Fibroblast of pulmonary artery (primary cell): ENCODE measurements around the gene DENND2D.

Experiments used
- DNase-seq: peaks from one replicate; pipeline ENCODE4 v3.0.0-alpha.2; 2010; ENCODE audit warnings: low read depth
- H3K4me3 ChIP-seq: replicated peaks from 2 replicates; pipeline ENCODE4 v1.5.1; 2011; ENCODE audit warnings: low read depth, mild to moderate bottlenecking, control low read depth, low read length, moderate library complexity
- CTCF ChIP-seq: IDR thresholded peaks from 2 replicates; pipeline ENCODE4 v1.5.1; 2011; ENCODE audit warnings: mild to moderate bottlenecking, control low read depth, low read length, inconsistent platforms; ENCODE audit errors: missing control alignments

DENND2D gene

GRCh38 chr1:111176678-111177077 is 23.8 kb downstream of the DENND2D start:
- H3K4me3 ChIP-seq: no peak overlapping the region
- no peak for DNase-seq

GRCh38 chr1:111175349-111175748 is 25.1 kb downstream of the DENND2D start:
- no peak for TF ChIP-seq CTCF
- H3K4me3 ChIP-seq: no peak overlapping the region
- DNase-seq: no peak

More at GRCh38 chr1:111176678-111177077, 23.8 kb downstream of the DENND2D start:
- no peak for TF ChIP-seq CTCF

- no peak overlapping the region for H3K4me3 ChIP-seq
- no peak for DNase-seq
- no peak for TF ChIP-seq CTCF
These were observed 26.4 kb downstream of the DENND2D start for GRCh38 chr1:111174070-111174469.

- no peak for TF ChIP-seq CTCF
- DNase-seq: no peak
- no peak overlapping the region for H3K4me3 ChIP-seq
These were observed 28.0 kb downstream of the DENND2D start for GRCh38 chr1:111172463-111172862.

GRCh38 chr1:111164151-111164550 is 36.3 kb downstream of the DENND2D start:
- no peak for TF ChIP-seq CTCF
- DNase-seq: no peak
- H3K4me3 ChIP-seq: no peak overlapping the region

GRCh38 chr1:111163363-111163762 is 37.1 kb downstream of the DENND2D start:
- DNase-seq: no peak
- TF ChIP-seq CTCF: no peak
- no peak overlapping the region for H3K4me3 ChIP-seq

GRCh38 chr1:111162488-111162880 is 38.0 kb downstream of the DENND2D start:
- no peak for DNase-seq
- H3K4me3 ChIP-seq: no peak overlapping the region
- no peak for TF ChIP-seq CTCF
